Esophagus muscularis mucosa (tissue), 3 donors: ENCODE data around the gene MTG2.

Experiments
- POLR2A ChIP-seq: fragments of 450-650 bp; IDR thresholded peaks from one replicate; pipeline ENCODE4 v1.6.1; 2017; ENCODE audit warnings: antibody characterized with exemption, moderate library complexity, mild to moderate bottlenecking, low read depth
- TF ChIP-seq, protein P1 (sequence below), 3 experiments: fragments of 200-600 bp in 2 of 3; fragments of 450-650 bp in 1 of 3; sonication (generic) in 2 of 3; IDR thresholded peaks; one replicate each; pipeline ENCODE4 v1.5.1; 2017 to 2019; ENCODE audit warnings: antibody characterized with exemption in 3 of 3, mild to moderate bottlenecking in 2 of 3, moderate library complexity in 1 of 3

DNA sequence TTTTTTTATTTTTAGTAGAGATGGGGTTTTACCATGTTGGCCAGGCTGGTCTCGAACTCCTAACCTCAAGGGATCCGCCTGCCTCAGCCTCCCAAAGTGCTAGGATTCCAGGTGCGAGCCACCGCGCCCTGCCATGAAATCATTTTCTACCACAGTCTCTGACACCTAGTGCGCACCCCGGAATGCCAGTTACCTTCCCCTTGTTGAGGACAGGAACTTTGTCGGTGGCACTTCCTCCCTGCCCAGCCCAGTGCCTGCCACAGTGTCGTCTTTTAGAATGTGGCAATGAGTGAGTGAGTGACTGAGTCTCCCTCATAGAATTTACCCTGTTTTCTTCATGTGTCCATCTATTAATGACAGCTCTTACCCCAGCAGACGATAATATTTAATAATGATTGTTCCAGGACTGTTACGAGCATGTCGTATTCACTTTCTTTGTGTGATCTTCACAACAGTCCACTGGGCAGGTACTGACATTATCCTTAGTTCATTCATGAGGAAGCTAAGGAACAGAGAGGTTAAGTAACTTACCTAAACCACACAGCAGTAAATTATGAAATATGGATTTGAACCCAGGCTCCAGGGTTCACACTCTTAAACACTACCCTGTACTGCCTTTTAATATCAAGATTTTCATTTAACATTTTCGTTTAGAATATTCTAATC is 57.3 kb downstream of the MTG2 start:
- no peak for TF ChIP-seq POLR2A
- TF ChIP-seq, protein P1, sequence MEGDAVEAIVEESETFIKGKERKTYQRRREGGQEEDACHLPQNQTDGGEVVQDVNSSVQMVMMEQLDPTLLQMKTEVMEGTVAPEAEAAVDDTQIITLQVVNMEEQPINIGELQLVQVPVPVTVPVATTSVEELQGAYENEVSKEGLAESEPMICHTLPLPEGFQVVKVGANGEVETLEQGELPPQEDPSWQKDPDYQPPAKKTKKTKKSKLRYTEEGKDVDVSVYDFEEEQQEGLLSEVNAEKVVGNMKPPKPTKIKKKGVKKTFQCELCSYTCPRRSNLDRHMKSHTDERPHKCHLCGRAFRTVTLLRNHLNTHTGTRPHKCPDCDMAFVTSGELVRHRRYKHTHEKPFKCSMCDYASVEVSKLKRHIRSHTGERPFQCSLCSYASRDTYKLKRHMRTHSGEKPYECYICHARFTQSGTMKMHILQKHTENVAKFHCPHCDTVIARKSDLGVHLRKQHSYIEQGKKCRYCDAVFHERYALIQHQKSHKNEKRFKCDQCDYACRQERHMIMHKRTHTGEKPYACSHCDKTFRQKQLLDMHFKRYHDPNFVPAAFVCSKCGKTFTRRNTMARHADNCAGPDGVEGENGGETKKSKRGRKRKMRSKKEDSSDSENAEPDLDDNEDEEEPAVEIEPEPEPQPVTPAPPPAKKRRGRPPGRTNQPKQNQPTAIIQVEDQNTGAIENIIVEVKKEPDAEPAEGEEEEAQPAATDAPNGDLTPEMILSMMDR (IDR thresholded peaks at IDR 0.05): no peak
